Middle frontal gyrus (tissue), 1 donor: ENCODE measurements around the gene RTL1.

Experiments used
- DNase-seq: peaks from one replicate; pipeline ENCODE4 v3.0.0-alpha.2; 2015; ENCODE audit warnings: low spot score; ENCODE audit errors: extremely low spot score

RTL1 gene

GRCh38 chr14:100882026-100882967 lies 21.2 kb downstream of the RTL1 start:
- DNase-seq, result no peak

GRCh38 chr14:100881211-100882025 lies 22.1 kb downstream of the RTL1 start:
- DNase-seq, result no peak

GRCh38 chr14:100880271-100881101 lies 23.0 kb downstream of the RTL1 start:
- DNase-seq, result no peak

- no peak for DNase-seq
These were observed 23.7 kb downstream of the RTL1 start for GRCh38 chr14:100879782-100880181.

GRCh38 chr14:100879194-100879593 lies 24.3 kb downstream of the RTL1 start:
- no peak for DNase-seq

- DNase-seq, result no peak
These were observed 25.0 kb downstream of the RTL1 start for GRCh38 chr14:100878271-100879146.

- DNase-seq, result no peak
These were observed 27.5 kb downstream of the RTL1 start for GRCh38 chr14:100875861-100876590.

GRCh38 chr14:100875126-100875525 lies 28.4 kb downstream of the RTL1 start:
- no peak for DNase-seq

GRCh38 chr14:100874411-100875091 lies 29.0 kb downstream of the RTL1 start:
- no peak for DNase-seq

GRCh38 chr14:100874051-100874410 lies 29.5 kb downstream of the RTL1 start:
- no peak for DNase-seq

GRCh38 chr14:100873096-100873482 lies 30.4 kb downstream of the RTL1 start:
- DNase-seq, result no peak

GRCh38 chr14:100872259-100873095 lies 31.0 kb downstream of the RTL1 start:
- DNase-seq, result no peak

- no peak for DNase-seq
These were observed 32.0 kb downstream of the RTL1 start for GRCh38 chr14:100871234-100872186.

- no peak for DNase-seq
These were observed 34.7 kb downstream of the RTL1 start for GRCh38 chr14:100868621-100869370.

- DNase-seq, result no peak
These were observed 35.7 kb downstream of the RTL1 start for GRCh38 chr14:100867631-100868315.
